Measurements from ENCODE around the gene KLHL7. TPM values are rescaled to one million over a fixed set of nuclear protein-coding genes. Genes with fewer than 3 reads are reported as not detected.
"Not testable (repeated sequence)": the region's sequence is repeated elsewhere in the genome, so short reads cannot be mapped to it uniquely, and the experiment has no call there.

Gene KLHL7
- total and polyA plus RNA-seq, 4 experiments from 2014 or later = 22.5 to 30.5 (median 26.8) TPM

DNA sequence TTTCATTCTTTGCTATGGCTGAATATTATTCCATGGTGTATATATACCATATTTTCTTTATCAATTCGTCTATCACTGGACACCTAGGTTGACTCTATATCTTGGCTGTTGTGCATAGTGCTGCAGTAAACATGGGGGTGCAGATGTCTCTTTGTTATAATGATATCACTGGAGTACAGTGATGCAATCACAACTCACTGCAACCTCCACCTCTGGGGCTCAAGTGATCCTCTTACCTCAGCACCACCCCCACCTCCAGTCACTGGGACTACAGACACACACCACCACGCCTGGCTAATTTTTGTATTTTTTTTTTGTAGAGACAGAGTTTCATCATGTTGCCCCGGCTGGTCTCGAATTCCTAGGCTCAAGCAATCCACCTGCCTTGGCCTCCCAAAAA is 15.6 kb downstream of the KLHL7 start:
- Histone ChIP-seq H3K36me3 (ENCODE audit: insufficient read depth, low read length) (peaks cover 14% of the 10 kb centered on the region), H3K4me3 (ENCODE audit: low read length in 2 of 2) (no peak overlapping the region), H3K27me3 (ENCODE audit: insufficient read depth, low read length) (no peaks in the 10 kb centered on the region), H3K27ac (ENCODE audit: low read depth, low read length) (no peak overlapping the region), H3K4me1 (ENCODE audit: insufficient read depth, low read length) (no peaks in the 10 kb centered on the region), H3K9me3 (ENCODE audit: control insufficient read depth in 1 of 2, low read length in 2 of 2) (no peaks in the 10 kb centered on the region)
- Mint-ChIP-seq H3K4me3 (no peak overlapping the region), H3K27ac (no peak overlapping the region), H3K4me1 (peaks cover 12 to 18% (median 13%) of the 10 kb centered on the region in 4 donors), H3K27me3 (no peaks in the 10 kb centered on the region), H3K9me3 (peaks cover 0 to 2% (median 0%) of the 10 kb centered on the region in 8 donors), H3K36me3 (peaks cover 21 to 28% of the 10 kb centered on the region in 2 donors)
- CTCF ChIA-PET (ENCODE audit: partially characterized antibody) = no interaction called here
- intact Hi-C loops (cut with micrococcal nuclease) = no loop called here
- DNase-seq = no peak
- POLR2A ChIA-PET (ENCODE audit: partially characterized antibody) = no interaction called here

DNA sequence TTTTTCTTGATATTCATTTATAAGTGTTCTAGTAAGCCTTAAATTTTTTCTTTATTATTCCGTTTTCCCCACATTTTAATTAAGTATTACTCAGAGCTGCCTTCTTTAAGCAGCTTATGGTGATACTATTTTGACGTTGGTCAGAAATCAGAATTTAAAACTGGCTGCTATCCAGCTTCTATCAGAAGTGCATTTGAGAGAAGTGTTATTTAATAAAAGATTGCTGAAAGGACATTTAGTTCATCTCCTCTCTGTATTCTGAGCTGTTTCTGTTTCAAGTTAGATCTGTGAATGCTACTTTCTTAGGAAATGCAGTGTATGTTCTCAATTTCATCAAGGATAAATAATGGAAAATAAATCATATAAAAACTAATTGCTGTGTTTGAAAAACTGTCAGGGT is 17.4 kb downstream of the KLHL7 start:
- intact Hi-C loops (cut with micrococcal nuclease) = no loop called here
- Histone ChIP-seq H3K36me3 (ENCODE audit: insufficient read depth, low read length) (peaks cover 13% of the 10 kb centered on the region), H3K27ac (ENCODE audit: low read depth, low read length) (no peak overlapping the region), H3K9me3 (ENCODE audit: control insufficient read depth in 1 of 2, low read length in 2 of 2) (no peaks in the 10 kb centered on the region), H3K4me1 (ENCODE audit: insufficient read depth, low read length) (no peaks in the 10 kb centered on the region), H3K4me3 (ENCODE audit: low read length in 2 of 2) (no peak overlapping the region), H3K27me3 (ENCODE audit: insufficient read depth, low read length) (no peaks in the 10 kb centered on the region)
- DNase-seq = no peak
- Mint-ChIP-seq H3K36me3 (peaks cover 36 to 42% of the 10 kb centered on the region in 2 donors), H3K27ac (no peak overlapping the region), H3K4me1 (peaks cover 0 to 8% (median 6%) of the 10 kb centered on the region in 4 donors), H3K27me3 (no peaks in the 10 kb centered on the region), H3K9me3 (peaks cover 0 to 4% (median 0%) of the 10 kb centered on the region in 8 donors), H3K4me3 (no peak overlapping the region)
- POLR2A ChIA-PET (ENCODE audit: partially characterized antibody) = interaction anchor here (1.1 kb wide), 1 partner anchor 17 kb away, joined by 3 read pairs; no protein-coding TSS in a partner anchor
- CTCF ChIA-PET (ENCODE audit: partially characterized antibody) = interaction anchor here (1.4 kb wide), 1 partner anchor 9 kb away, joined by 3 read pairs; no protein-coding TSS in a partner anchor

DNA sequence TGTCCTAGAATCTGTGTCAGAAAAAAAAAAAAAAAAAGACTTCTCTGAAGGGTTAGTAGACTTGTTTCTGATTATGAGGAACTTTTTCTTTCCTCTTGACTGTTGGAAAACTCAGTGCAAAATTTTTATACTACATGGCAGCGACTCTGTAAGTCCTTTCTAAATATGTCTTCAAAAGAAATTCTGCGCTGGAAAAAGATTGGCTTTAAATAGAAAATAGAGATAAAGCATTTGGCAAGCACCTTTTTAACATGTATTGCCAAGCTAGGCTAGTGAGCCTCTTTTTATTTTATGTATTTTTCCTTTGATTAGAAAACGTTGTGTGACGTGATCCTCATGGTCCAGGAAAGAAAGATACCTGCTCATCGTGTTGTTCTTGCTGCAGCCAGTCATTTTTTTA is 17.9 kb downstream of the KLHL7 start:
- DNase-seq = no peak
- H3K4me1 Mint-ChIP-seq = peaks cover 0 to 8% (median 6%) of the 10 kb centered on the region in 4 donors
- H3K4me1 ChIP-seq (ENCODE audit: insufficient read depth, low read length) = no peaks in the 10 kb centered on the region
- ChIA-PET CTCF (ENCODE audit: partially characterized antibody) (interaction anchor here (1.4 kb wide), 1 partner anchor 9 kb away, joined by 3 read pairs; no protein-coding TSS in a partner anchor), POLR2A (ENCODE audit: partially characterized antibody) (interaction anchor here (1.1 kb wide), 1 partner anchor 17 kb away, joined by 3 read pairs; no protein-coding TSS in a partner anchor)
- no peak overlapping the region for H3K27ac ChIP-seq (ENCODE audit: low read depth, low read length)
- no peak overlapping the region for H3K4me3 ChIP-seq (ENCODE audit: low read length in 2 of 2)
- H3K9me3 ChIP-seq (ENCODE audit: control insufficient read depth in 1 of 2, low read length in 2 of 2) = no peaks in the 10 kb centered on the region
- intact Hi-C loops (cut with micrococcal nuclease) = no loop called here
- H3K36me3 ChIP-seq (ENCODE audit: insufficient read depth, low read length) = peaks cover 10% of the 10 kb centered on the region
- no peak overlapping the region for H3K27ac Mint-ChIP-seq
- H3K4me3 Mint-ChIP-seq = no peak overlapping the region
- peaks cover 40 to 46% of the 10 kb centered on the region in 2 donors for H3K36me3 Mint-ChIP-seq
- no peaks in the 10 kb centered on the region for H3K27me3 Mint-ChIP-seq
- no peaks in the 10 kb centered on the region for H3K27me3 ChIP-seq (ENCODE audit: insufficient read depth, low read length)
- H3K9me3 Mint-ChIP-seq = peaks cover 0 to 4% (median 0%) of the 10 kb centered on the region in 8 donors

- Mint-ChIP-seq H3K27ac (no peak overlapping the region), H3K4me1 (no peaks in the 10 kb centered on the region), H3K9me3 (peaks cover 0 to 5% (median under 1%) of the 10 kb centered on the region in 8 donors), H3K27me3 (no peaks in the 10 kb centered on the region), H3K36me3 (peaks cover 65 to 67% of the 10 kb centered on the region in 2 donors), H3K4me3 (no peak overlapping the region)
- Histone ChIP-seq H3K27me3 (ENCODE audit: insufficient read depth, low read length) (no peaks in the 10 kb centered on the region), H3K4me1 (ENCODE audit: insufficient read depth, low read length) (no peaks in the 10 kb centered on the region), H3K9me3 (ENCODE audit: control insufficient read depth in 1 of 2, low read length in 2 of 2) (no peaks in the 10 kb centered on the region), H3K36me3 (ENCODE audit: insufficient read depth, low read length) (peaks cover 10% of the 10 kb centered on the region), H3K27ac (ENCODE audit: low read depth, low read length) (no peak overlapping the region), H3K4me3 (ENCODE audit: low read length in 2 of 2) (no peak overlapping the region)
- intact Hi-C loops (cut with micrococcal nuclease) = no loop called here
- ChIA-PET POLR2A (ENCODE audit: partially characterized antibody) (no interaction called here), CTCF (ENCODE audit: partially characterized antibody) (no interaction called here)
- no peak for DNase-seq
Observed at GRCh38 chr7:23129036-23129435, 23.5 kb downstream of the KLHL7 start.

GRCh38 chr7:23131799-23132198 is 26.2 kb downstream of the KLHL7 start:
- DNase-seq; H3K4me1 ChIP-seq (ENCODE audit: insufficient read depth, low read length); H3K27me3 Mint-ChIP-seq; H3K9me3 ChIP-seq (ENCODE audit: control insufficient read depth in 1 of 2, low read length in 2 of 2); H3K4me3 ChIP-seq (ENCODE audit: low read length in 2 of 2); H3K4me1 Mint-ChIP-seq; H3K4me3 Mint-ChIP-seq; H3K27ac Mint-ChIP-seq; H3K9me3 Mint-ChIP-seq; intact Hi-C loops (cut with micrococcal nuclease); POLR2A ChIA-PET (ENCODE audit: partially characterized antibody); H3K36me3 ChIP-seq (ENCODE audit: insufficient read depth, low read length); H3K27me3 ChIP-seq (ENCODE audit: insufficient read depth, low read length); H3K27ac ChIP-seq (ENCODE audit: low read depth, low read length): not testable (repeated sequence)
- H3K36me3 Mint-ChIP-seq = peaks cover 46 to 49% of the 10 kb centered on the region in 2 donors
- CTCF ChIA-PET (ENCODE audit: partially characterized antibody) = interaction anchor here (1.0 kb wide), 1 partner anchor 46 kb away, joined by 3 read pairs; no protein-coding TSS in a partner anchor

DNA sequence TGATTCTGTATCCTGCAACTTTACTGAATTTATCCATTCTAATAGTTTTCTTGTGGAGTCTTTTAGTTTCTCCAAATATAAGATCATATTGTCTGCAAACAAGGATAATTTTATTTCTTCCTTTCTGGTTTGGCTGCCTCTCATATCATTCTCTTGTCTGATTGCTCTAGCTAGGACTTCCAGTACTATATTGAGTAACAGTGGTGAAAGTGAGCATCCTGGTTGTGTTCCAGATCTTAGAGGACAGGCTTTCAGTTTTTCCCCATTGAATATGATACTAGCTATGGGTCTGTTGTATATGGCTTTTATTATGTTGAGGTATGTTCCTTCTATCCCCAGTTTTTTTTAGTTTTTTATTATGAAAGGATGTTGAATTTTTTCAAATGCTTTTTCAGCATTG is 28.2 kb downstream of the KLHL7 start:
- peaks cover 28 to 33% of the 10 kb centered on the region in 2 donors for H3K36me3 Mint-ChIP-seq
- CTCF ChIA-PET (ENCODE audit: partially characterized antibody) = interaction anchor here (0.8 kb wide), 1 partner anchor 48 kb away, joined by 3 read pairs; no protein-coding TSS in a partner anchor
- Histone ChIP-seq H3K36me3 (ENCODE audit: insufficient read depth, low read length) (no peaks in the 10 kb centered on the region), H3K4me3 (ENCODE audit: low read length in 2 of 2) (no peak overlapping the region), H3K27ac (ENCODE audit: low read depth, low read length) (no peak overlapping the region), H3K9me3 (ENCODE audit: control insufficient read depth in 1 of 2, low read length in 2 of 2) (no peaks in the 10 kb centered on the region), H3K27me3 (ENCODE audit: insufficient read depth, low read length) (no peaks in the 10 kb centered on the region), H3K4me1 (ENCODE audit: insufficient read depth, low read length) (no peaks in the 10 kb centered on the region)
- no peaks in the 10 kb centered on the region for H3K4me1 Mint-ChIP-seq
- intact Hi-C loops (cut with micrococcal nuclease) = no loop called here
- no peak overlapping the region for H3K4me3 Mint-ChIP-seq
- no peak overlapping the region for H3K27ac Mint-ChIP-seq
- no peaks in the 10 kb centered on the region for H3K27me3 Mint-ChIP-seq
- no peak for DNase-seq
- POLR2A ChIA-PET (ENCODE audit: partially characterized antibody) = no interaction called here
- H3K9me3 Mint-ChIP-seq = peaks cover 0 to 5% (median under 1%) of the 10 kb centered on the region in 8 donors

GRCh38 chr7:23135755-23136154 is 30.2 kb downstream of the KLHL7 start:
- intact Hi-C loops (cut with micrococcal nuclease) = no loop called here
- Mint-ChIP-seq H3K27ac (no peak overlapping the region), H3K9me3 (peaks cover 0 to 4% (median under 1%) of the 10 kb centered on the region in 8 donors), H3K4me3 (no peak overlapping the region), H3K4me1 (no peaks in the 10 kb centered on the region), H3K27me3 (no peaks in the 10 kb centered on the region), H3K36me3 (peaks cover 20 to 24% of the 10 kb centered on the region in 2 donors)
- Histone ChIP-seq H3K4me3 (ENCODE audit: low read length in 2 of 2) (no peak overlapping the region), H3K4me1 (ENCODE audit: insufficient read depth, low read length) (no peaks in the 10 kb centered on the region), H3K27ac (ENCODE audit: low read depth, low read length) (no peak overlapping the region), H3K27me3 (ENCODE audit: insufficient read depth, low read length) (no peaks in the 10 kb centered on the region), H3K9me3 (ENCODE audit: control insufficient read depth in 1 of 2, low read length in 2 of 2) (no peaks in the 10 kb centered on the region), H3K36me3 (ENCODE audit: insufficient read depth, low read length) (no peaks in the 10 kb centered on the region)
- no peak for DNase-seq
- ChIA-PET CTCF (ENCODE audit: partially characterized antibody) (no interaction called here), POLR2A (ENCODE audit: partially characterized antibody) (no interaction called here)
